LNCaP clone FGC (cell line): Measurements from ENCODE around the gene TMOD3.
"Not testable (repeated sequence)": the region's sequence is repeated elsewhere in the genome, so short reads cannot be mapped to it uniquely, and the experiment has no call there.

Source experiments
- DNase-seq: peaks from one replicate; pipeline ENCODE4 v3.0.0-alpha.2; 2011; ENCODE audit warnings: low read depth
- H3K4me3 ChIP-seq: 2 replicates; pipeline ENCODE4 v1.5.1; 2011; ENCODE audit warnings: mild to moderate bottlenecking, low read depth, low read length, control low read depth
- CTCF ChIP-seq: IDR thresholded peaks from 2 replicates; pipeline ENCODE4 v1.5.1; 2012; ENCODE audit warnings: mild to moderate bottlenecking; ENCODE audit not compliant: control insufficient read depth, insufficient read depth; ENCODE audit errors: extremely low read depth

Gene TMOD3

GRCh38 chr15:51884517-51885236, 55.2 kb downstream of the TMOD3 start:
- DNase-seq, result no peak
- TF ChIP-seq CTCF, result no peak
- no peak overlapping the region for H3K4me3 ChIP-seq

GRCh38 chr15:51885758-51886157, 56.3 kb downstream of the TMOD3 start:
- not testable (repeated sequence) for H3K4me3 ChIP-seq, DNase-seq

GRCh38 chr15:51887887-51888592, 58.6 kb downstream of the TMOD3 start:
- no peak overlapping the region for H3K4me3 ChIP-seq
- no peak for TF ChIP-seq CTCF
- no peak for DNase-seq

- peak; percentile 71 for TF ChIP-seq CTCF
- no peak overlapping the region for H3K4me3 ChIP-seq
- no peak for DNase-seq
Observed at GRCh38 chr15:51888593-51889195, 59.2 kb downstream of the TMOD3 start.

- TF ChIP-seq CTCF, result no peak
- no peak for DNase-seq
- H3K4me3 ChIP-seq, result no peak overlapping the region
Observed at GRCh38 chr15:51889486-51889885, 60.0 kb downstream of the TMOD3 start.

- TF ChIP-seq CTCF, result no peak
- DNase-seq, result no peak
- no peak overlapping the region for H3K4me3 ChIP-seq
Observed at GRCh38 chr15:51904421-51904820, 75.0 kb downstream of the TMOD3 start.

- no peak for DNase-seq
- no peak for TF ChIP-seq CTCF
- H3K4me3 ChIP-seq, result no peak overlapping the region
Observed at GRCh38 chr15:51904931-51905330, 75.5 kb downstream of the TMOD3 start.
